SK-N-SH (cell line): ENCODE measurements around the gene NHS.

Experiments
- CTCF ChIP-seq: fragments of 200-600 bp; sonication (generic); IDR thresholded peaks from 2 replicates; pipeline ENCODE4 v1.6.1; 2017; ENCODE audit warnings: antibody characterized with exemption, mild to moderate bottlenecking, moderate library complexity
- POLR2AphosphoS5 ChIP-seq: IDR thresholded peaks from 2 replicates; pipeline ENCODE4 v1.6.1; 2012; ENCODE audit warnings: low read depth, low read length

- no peak for TF ChIP-seq POLR2AphosphoS5
- no peak for TF ChIP-seq CTCF
These were observed 294.9 kb downstream of the NHS start for GRCh38 chrX:17669891-17670290.
